Neural progenitor cell (in vitro differentiated cells): ENCODE data around the gene ARSB.

ENCODE experiments used
- EZH2 ChIP-seq: fragments of 200-600 bp; sonication (generic); IDR thresholded peaks from 2 replicates; pipeline ENCODE4 v1.6.1; 2017; ENCODE audit warnings: antibody characterized with exemption, mild to moderate bottlenecking, moderate library complexity
- EZH2phosphoT487 ChIP-seq: fragments of 200-600 bp; sonication (generic); IDR thresholded peaks from 2 replicates; pipeline ENCODE4 v1.6.1; 2017; ENCODE audit warnings: antibody characterized with exemption
- TF ChIP-seq, protein P1 (sequence below): fragments of 200-600 bp; sonication (generic); IDR thresholded peaks from 2 replicates; pipeline ENCODE4 v1.5.1; 2017; ENCODE audit warnings: antibody characterized with exemption, mild to moderate bottlenecking

DNA sequence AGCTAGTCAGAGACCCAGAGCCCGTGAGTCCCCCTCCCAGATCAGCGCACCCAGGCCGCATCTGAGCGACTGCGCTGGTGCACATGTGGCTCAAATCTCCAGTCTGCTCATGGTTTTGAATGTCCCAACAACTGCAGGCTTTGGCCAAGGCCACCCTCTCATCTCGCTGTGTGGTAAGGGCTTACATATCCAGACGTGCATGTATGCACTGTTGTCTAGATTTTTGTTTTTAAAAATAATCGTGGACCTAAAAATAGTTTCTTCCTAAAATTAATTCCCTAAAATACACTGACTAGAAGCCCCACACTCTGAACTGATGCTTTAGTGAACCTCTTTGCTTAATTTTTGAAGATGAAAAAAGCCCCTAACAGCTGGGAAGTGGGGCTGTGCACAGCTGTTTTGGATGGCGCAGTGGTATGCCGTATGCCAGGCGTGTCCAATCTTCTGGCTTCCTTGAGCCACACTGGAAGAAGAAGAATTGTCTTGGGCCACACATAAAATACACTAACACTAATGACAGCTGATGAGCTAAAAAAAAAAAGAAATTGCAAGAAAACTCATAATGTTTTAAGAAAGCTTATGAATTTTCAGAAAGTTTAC, 193.5 kb downstream of the ARSB start:
- TF ChIP-seq EZH2 (no peak), EZH2phosphoT487 (no peak)
- TF ChIP-seq, protein P1, sequence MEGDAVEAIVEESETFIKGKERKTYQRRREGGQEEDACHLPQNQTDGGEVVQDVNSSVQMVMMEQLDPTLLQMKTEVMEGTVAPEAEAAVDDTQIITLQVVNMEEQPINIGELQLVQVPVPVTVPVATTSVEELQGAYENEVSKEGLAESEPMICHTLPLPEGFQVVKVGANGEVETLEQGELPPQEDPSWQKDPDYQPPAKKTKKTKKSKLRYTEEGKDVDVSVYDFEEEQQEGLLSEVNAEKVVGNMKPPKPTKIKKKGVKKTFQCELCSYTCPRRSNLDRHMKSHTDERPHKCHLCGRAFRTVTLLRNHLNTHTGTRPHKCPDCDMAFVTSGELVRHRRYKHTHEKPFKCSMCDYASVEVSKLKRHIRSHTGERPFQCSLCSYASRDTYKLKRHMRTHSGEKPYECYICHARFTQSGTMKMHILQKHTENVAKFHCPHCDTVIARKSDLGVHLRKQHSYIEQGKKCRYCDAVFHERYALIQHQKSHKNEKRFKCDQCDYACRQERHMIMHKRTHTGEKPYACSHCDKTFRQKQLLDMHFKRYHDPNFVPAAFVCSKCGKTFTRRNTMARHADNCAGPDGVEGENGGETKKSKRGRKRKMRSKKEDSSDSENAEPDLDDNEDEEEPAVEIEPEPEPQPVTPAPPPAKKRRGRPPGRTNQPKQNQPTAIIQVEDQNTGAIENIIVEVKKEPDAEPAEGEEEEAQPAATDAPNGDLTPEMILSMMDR = no peak
